ENCODE results near the gene SMOC2. TPM values are rescaled to one million over a fixed set of nuclear protein-coding genes. Genes with fewer than 3 reads are reported as not detected.

Gene SMOC2
- total RNA-seq, 1 experiment from 2014 or later: 0.42 TPM

GRCh38 chr6:168428052-168428826 is 12.7 kb upstream of the SMOC2 start:
- Histone ChIP-seq H2AFZ (ENCODE audit: low read depth, low read length, poor library complexity, severe bottlenecking) (no peak overlapping the region), H3K4me1 (ENCODE audit: control insufficient read depth in 1 of 2, insufficient read depth in 2 of 2, low read length in 2 of 2) (no peaks in the 10 kb centered on the region), H3K36me3 (ENCODE audit: control insufficient read depth in 1 of 2, insufficient read depth in 2 of 2, low read length in 2 of 2) (no peaks in the 10 kb centered on the region), H4K20me1 (ENCODE audit: insufficient read depth) (no peaks in the 10 kb centered on the region), H3K27ac (ENCODE audit: low read depth, low read length) (no peak overlapping the region), H3K27me3 (ENCODE audit: insufficient read depth, low read length) (peaks cover 20% of the 10 kb centered on the region; the same call in 1 of the 2 replicates), H3K9ac (ENCODE audit: low read length) (no peak overlapping the region), H3K79me2 (ENCODE audit: insufficient read depth, low read length) (no peaks in the 10 kb centered on the region), H3K9me3 (ENCODE audit: control insufficient read depth in 1 of 2, insufficient read depth in 1 of 2, low read depth in 1 of 2, low read length in 2 of 2) (no peaks in the 10 kb centered on the region), H3K9me2 (ENCODE audit: insufficient read depth) (no peaks in the 10 kb centered on the region), H3K4me3 (replicated peaks in 1 of 2; ENCODE audit: low read depth in 1 of 2, low read length in 2 of 2) (no peak overlapping the region), H3K4me2 (ENCODE audit: low read length) (no peak overlapping the region)
- DNase-seq (ENCODE audit: low read depth, low spot score) (no peak), ATAC-seq (no peak)
- ChIA-PET RAD21 (ENCODE audit: low non-redundant PET in 1 of 2, low total read pairs in 2 of 2, uncharacterized antibody in 2 of 2, unreplicated experiment in 2 of 2) (no interaction called here), POLR2A (no interaction called here), CTCF (no interaction called here)
- intact Hi-C loops (cut with micrococcal nuclease): no loop called here
- BruUV-seq (replicated peaks): no TSS peak
- no peak for TF ChIP-seq FOSL1 (IDR thresholded peaks at IDR 0.05; ENCODE audit: low read depth)
- TF ChIP-seq YY1 (IDR thresholded peaks at IDR 0.05; ENCODE audit: extremely low read depth, insufficient replicate concordance, low read depth, low read length): no peak
- TF ChIP-seq REST (IDR thresholded peaks at IDR 0.05; ENCODE audit: low read depth): no peak
- no peak for TF ChIP-seq CTCF (IDR thresholded peaks at IDR 0.05 in 2 of 3, conservative IDR thresholded peaks at IDR 0.05 in 1 of 3; ENCODE audit: borderline replicate concordance in 1 of 3, insufficient read depth in 1 of 3, low read depth in 2 of 3, low read length in 2 of 3)
- no peak for TF ChIP-seq ZNF274 (IDR thresholded peaks at IDR 0.05; ENCODE audit: low read depth, low read length)
- no peak for TF ChIP-seq CEBPB (IDR thresholded peaks at IDR 0.05; ENCODE audit: low read depth)
- no peak for TF ChIP-seq EZH2 (IDR thresholded peaks at IDR 0.05)
- no peak for TF ChIP-seq ZBTB33 (IDR thresholded peaks at IDR 0.05; ENCODE audit: extremely low read depth, insufficient replicate concordance, low read length)
- TF ChIP-seq EZH2phosphoT487 (IDR thresholded peaks at IDR 0.05; ENCODE audit: borderline replicate concordance): no peak
- TF ChIP-seq RAD21 (IDR thresholded peaks at IDR 0.05; ENCODE audit: low read depth): no peak
- no peak for TF ChIP-seq POLR2AphosphoS5 (IDR thresholded peaks at IDR 0.05; ENCODE audit: low read depth, low read length)
- no peak for TF ChIP-seq CBX3 (IDR thresholded peaks at IDR 0.05; ENCODE audit: low read depth)
- TF ChIP-seq ZFX (IDR thresholded peaks at IDR 0.05): no peak
- TF ChIP-seq TCF7L2 (IDR thresholded peaks at IDR 0.05; ENCODE audit: borderline replicate concordance, extremely low read depth, insufficient read depth, insufficient read length): no peak
- TF ChIP-seq ATF3 (IDR thresholded peaks at IDR 0.05): no peak
- no peak for TF ChIP-seq SP1 (IDR thresholded peaks at IDR 0.05; ENCODE audit: low read depth)
